H1 (cell line): Measurements from ENCODE around the gene CUTC.

ENCODE experiments used
- CREB1 ChIP-seq: IDR thresholded peaks from 2 replicates; pipeline ENCODE4 v1.6.1; 2012; ENCODE audit warnings: inconsistent platforms
- CTCF ChIP-seq, 3 experiments: IDR thresholded peaks; 1 replicate in 2 of 3; 2 replicates in 1 of 3; pipeline versions ENCODE4 v1.5.1 to v1.6.1; 2011; ENCODE audit warnings: low read length in 3 of 3, mild to moderate bottlenecking in 3 of 3, inconsistent platforms in 2 of 3, low read depth in 1 of 3, moderate library complexity in 1 of 3; ENCODE audit not compliant: insufficient read depth in 1 of 3; ENCODE audit errors: control extremely low read depth in 1 of 3
- EP300 ChIP-seq, 2 experiments: IDR thresholded peaks; 1 replicate in 1 of 2; 2 replicates in 1 of 2; pipeline ENCODE4 v1.6.1; 2011 to 2012; ENCODE audit warnings: low read depth in 2 of 2, low read length in 2 of 2, mild to moderate bottlenecking in 2 of 2, borderline replicate concordance in 1 of 2, inconsistent platforms in 1 of 2, moderate library complexity in 1 of 2
- MAFK ChIP-seq: IDR thresholded peaks from 2 replicates; pipeline ENCODE4 v1.6.1; 2012; ENCODE audit warnings: low read depth, mild to moderate bottlenecking, improper control_type of control experiment, low read length
- RBBP5 ChIP-seq: IDR thresholded peaks from 2 replicates; pipeline ENCODE4 v1.7.1; 2012; ENCODE audit warnings: low read depth, mild to moderate bottlenecking, inconsistent platforms, low read length, moderate library complexity, borderline replicate concordance
- RFX5 ChIP-seq: IDR thresholded peaks from 2 replicates; pipeline ENCODE4 v1.6.1; 2011; ENCODE audit warnings: low read depth, low read length, improper control_type of control experiment, borderline replicate concordance
- RNF2 ChIP-seq: fragments of 200-900, 300-1000 bp; sonication (generic); IDR thresholded peaks from 2 replicates; pipeline ENCODE4 v1.7.1; 2016; ENCODE audit warnings: borderline replicate concordance, low read depth, mild to moderate bottlenecking, antibody characterized with exemption, low read length; ENCODE audit not compliant: poor library complexity, severe bottlenecking; ENCODE audit errors: missing control alignments
- YY1 ChIP-seq: IDR thresholded peaks from 2 replicates; pipeline ENCODE4 v1.6.1; 2011; ENCODE audit warnings: low read depth, mild to moderate bottlenecking, low read length
- ZNF274 ChIP-seq: IDR thresholded peaks from 2 replicates; pipeline ENCODE4 v1.7.0; 2012; ENCODE audit warnings: low read length, borderline replicate concordance; ENCODE audit errors: extremely low read depth

GRCh38 chr10:99782447-99783286 is 50.6 kb downstream of the CUTC start, which contains the start of gene ABCC2:
- TF ChIP-seq CTCF (IDR thresholded peaks at IDR 0.05; ENCODE audit: control extremely low read depth in 1 of 3, insufficient read depth in 1 of 3, low read depth in 1 of 3, low read length in 3 of 3) = no peak
- no peak for TF ChIP-seq EP300 (IDR thresholded peaks at IDR 0.05; ENCODE audit: borderline replicate concordance in 1 of 2, low read depth in 2 of 2, low read length in 2 of 2)
- TF ChIP-seq ZNF274 = no peak
- no peak for TF ChIP-seq CREB1
- TF ChIP-seq RBBP5 = no peak
- TF ChIP-seq YY1 = no peak
- no peak for TF ChIP-seq MAFK
- TF ChIP-seq RNF2 = no peak
- TF ChIP-seq RFX5 = no peak
